Bronchial epithelial cell (primary cell): ENCODE measurements around the gene ASPG. TPM values are rescaled to one million over a fixed set of nuclear protein-coding genes. Genes with fewer than 3 reads are reported as not detected.

Experiments
- DNase-seq: peaks from one replicate; pipeline ENCODE4 v3.0.0-alpha.2; 2010; ENCODE audit warnings: low read depth
- FAIRE-seq: peaks from 2 replicates; lab custom pipeline; 2011; peaks lifted over from hg19 to GRCh38; lab: Jason Lieb, UNC
- H3K27me3 ChIP-seq: 2 replicates; pipeline ENCODE4 v1.5.1; 2011; ENCODE audit warnings: low read length; ENCODE audit not compliant: control insufficient read depth, insufficient read depth
- H3K36me3 ChIP-seq: 2 replicates; pipeline ENCODE4 v1.5.1; 2011; ENCODE audit warnings: low read length; ENCODE audit not compliant: control insufficient read depth, insufficient read depth
- H3K4me3 ChIP-seq: 2 replicates; pipeline ENCODE4 v1.5.1; 2011; ENCODE audit warnings: mild to moderate bottlenecking, low read depth, low read length, control low read depth
- CTCF ChIP-seq: IDR thresholded peaks from 2 replicates; pipeline ENCODE4 v1.5.1; 2011; ENCODE audit warnings: mild to moderate bottlenecking, moderate library complexity, low read length, control low read depth, inconsistent platforms; ENCODE audit not compliant: insufficient read depth, severe bottlenecking
- total RNA-seq: library from RNA; depleted of rRNA; stranded (reverse); fragments of >200 nt; gene quantifications from 2 replicates; pipeline ENCODE4 v1.2.1, GENCODE V29; 2014

The ASPG gene
- total RNA-seq, 1 donor from 2014 or later, result 0.53 TPM

GRCh38 chr14:104138718-104139459 lies 53.4 kb downstream of the ASPG start:
- no peak for DNase-seq
- Histone ChIP-seq H3K27me3 (peaks cover 33% of the 10 kb centered on the region), H3K36me3 (no peaks in the 10 kb centered on the region), H3K4me3 (no peak overlapping the region)
- no peak for TF ChIP-seq CTCF
- FAIRE-seq, result no peak

GRCh38 chr14:104139460-104140212 lies 54.1 kb downstream of the ASPG start:
- DNase-seq (no peak), FAIRE-seq (no peak)
- H3K4me3 ChIP-seq, result no peak overlapping the region
- peaks cover 30% of the 10 kb centered on the region for H3K27me3 ChIP-seq
- no peaks in the 10 kb centered on the region for H3K36me3 ChIP-seq
- no peak for TF ChIP-seq CTCF

- Histone ChIP-seq H3K36me3 (no peaks in the 10 kb centered on the region), H3K4me3 (no peak overlapping the region), H3K27me3 (peaks cover 28% of the 10 kb centered on the region)
- no peak for TF ChIP-seq CTCF
- DNase-seq (no peak), FAIRE-seq (no peak)
Observed at GRCh38 chr14:104140213-104140462, 54.6 kb downstream of the ASPG start.

- Histone ChIP-seq H3K4me3 (no peak overlapping the region), H3K27me3 (peaks cover 22% of the 10 kb centered on the region), H3K36me3 (no peaks in the 10 kb centered on the region)
- DNase-seq (no peak), FAIRE-seq (no peak)
- no peak for TF ChIP-seq CTCF
Observed at GRCh38 chr14:104140463-104141331, 55.2 kb downstream of the ASPG start.

- peaks cover 15% of the 10 kb centered on the region for H3K27me3 ChIP-seq
- no peak for FAIRE-seq
Observed at GRCh38 chr14:104141621-104142091, 56.2 kb downstream of the ASPG start.

More at GRCh38 chr14:104141621-104142091, 56.2 kb downstream of the ASPG start:
- Histone ChIP-seq H3K36me3 (no peaks in the 10 kb centered on the region), H3K4me3 (no peak overlapping the region)
- DNase-seq, result no peak
- no peak for TF ChIP-seq CTCF
